SKM-1 (cell line): ENCODE measurements around the gene EVI2A.
"Not testable (repeated sequence)": the region's sequence is repeated elsewhere in the genome, so short reads cannot be mapped to it uniquely, and the experiment has no call there.

Source experiments
- DNase-seq: peaks from one replicate; lab custom pipeline; 2025; ENCODE audit not compliant: unreplicated experiment; lab: John Stamatoyannopoulos, UW

EVI2A gene

GRCh38 chr17:31313982-31314781 is 7.2 kb downstream of the EVI2A start, which contains the start of gene EVI2B:
TSS of gene EVI2B (minus strand) at chr17:31314054. CDS start at chr17:31305609, 8,445 bp downstream.
- peak; percentile 95 for DNase-seq

- not testable (repeated sequence) for DNase-seq
Measured at GRCh38 chr17:31312223-31312622, 9.2 kb downstream of the EVI2A start.

GRCh38 chr17:31311526-31311925 is 9.9 kb downstream of the EVI2A start:
- DNase-seq: no peak

GRCh38 chr17:31310886-31311285 is 10.5 kb downstream of the EVI2A start:
- DNase-seq: no peak

GRCh38 chr17:31310260-31310659 is 11.2 kb downstream of the EVI2A start:
- DNase-seq: no peak

GRCh38 chr17:31309556-31309955 is 11.9 kb downstream of the EVI2A start:
- DNase-seq: peak; percentile 72

GRCh38 chr17:31308372-31309334 is 12.8 kb downstream of the EVI2A start:
- DNase-seq: peak; percentile 57

- DNase-seq: no peak
Measured at GRCh38 chr17:31307640-31308039, 13.8 kb downstream of the EVI2A start.

GRCh38 chr17:31299624-31300023 is 21.8 kb downstream of the EVI2A start:
- DNase-seq: no peak

GRCh38 chr17:31297090-31297489 is 24.3 kb downstream of the EVI2A start, which contains the start of gene OMG:
TSS of gene OMG (minus strand) at chr17:31297239. CDS start at chr17:31296331, 908 bp downstream.
- DNase-seq: no peak

GRCh38 chr17:31296142-31296541 is 25.3 kb downstream of the EVI2A start:
- no peak for DNase-seq

- no peak for DNase-seq
Measured at GRCh38 chr17:31295489-31295871, 25.9 kb downstream of the EVI2A start.

- DNase-seq: no peak
Measured at GRCh38 chr17:31294820-31295488, 26.5 kb downstream of the EVI2A start.

GRCh38 chr17:31294231-31294630 is 27.2 kb downstream of the EVI2A start:
- no peak for DNase-seq

GRCh38 chr17:31293581-31293980 is 27.8 kb downstream of the EVI2A start:
- no peak for DNase-seq

- no peak for DNase-seq
Measured at GRCh38 chr17:31291820-31292219, 29.6 kb downstream of the EVI2A start.

GRCh38 chr17:31289790-31290189 is 31.6 kb downstream of the EVI2A start:
- no peak for DNase-seq

- DNase-seq: not testable (repeated sequence)
Measured at GRCh38 chr17:31287932-31288331, 33.5 kb downstream of the EVI2A start.

GRCh38 chr17:31286587-31286986 is 34.8 kb downstream of the EVI2A start:
- DNase-seq: no peak

GRCh38 chr17:31283841-31284240 is 37.6 kb downstream of the EVI2A start:
- no peak for DNase-seq

- DNase-seq: no peak
Measured at GRCh38 chr17:31281061-31281460, 40.4 kb downstream of the EVI2A start.
